Fibroblast of lung (primary cell): ENCODE data around the gene HYPK.
"Not testable (repeated sequence)": the region's sequence is repeated elsewhere in the genome, so short reads cannot be mapped to it uniquely, and the experiment has no call there.

ENCODE experiments used
- EZH2 ChIP-seq: IDR thresholded peaks from 2 replicates; pipeline ENCODE4 v1.5.1; 2012; ENCODE audit warnings: low read length, control low read depth, mild to moderate bottlenecking; ENCODE audit errors: missing control alignments
- TF ChIP-seq, protein P1 (sequence below), 2 donors: IDR thresholded peaks in 1 of 2; conservative IDR thresholded peaks in 1 of 2; 1 replicate in 1 of 2; 2 replicates in 1 of 2; pipeline ENCODE4 v1.5.1; 2011 to 2012; ENCODE audit warnings: low read length in 2 of 2, control low read depth in 1 of 2, inconsistent platforms in 1 of 2, low read depth in 1 of 2, mild to moderate bottlenecking in 1 of 2

DNA sequence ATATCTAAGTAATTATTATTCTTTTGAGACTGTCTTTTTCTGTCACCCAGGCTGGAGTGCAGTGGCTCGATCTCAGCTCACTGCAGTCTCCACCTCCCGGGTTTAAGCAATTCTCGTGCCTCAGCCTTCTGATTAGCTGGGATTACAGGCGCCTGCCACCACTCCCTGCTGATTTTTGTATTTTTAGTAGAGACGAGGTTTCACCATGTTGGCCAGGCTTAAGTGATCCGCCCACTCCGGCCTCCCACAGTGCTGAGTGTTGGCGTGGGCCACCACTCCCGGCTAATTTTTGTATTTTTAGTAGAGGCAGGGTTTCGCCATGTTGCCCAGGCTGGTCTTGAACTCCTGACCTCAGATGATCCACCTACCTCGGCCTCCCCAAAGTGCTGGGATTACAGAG is 24.9 kb downstream of the HYPK start:
- TF ChIP-seq, protein P1, sequence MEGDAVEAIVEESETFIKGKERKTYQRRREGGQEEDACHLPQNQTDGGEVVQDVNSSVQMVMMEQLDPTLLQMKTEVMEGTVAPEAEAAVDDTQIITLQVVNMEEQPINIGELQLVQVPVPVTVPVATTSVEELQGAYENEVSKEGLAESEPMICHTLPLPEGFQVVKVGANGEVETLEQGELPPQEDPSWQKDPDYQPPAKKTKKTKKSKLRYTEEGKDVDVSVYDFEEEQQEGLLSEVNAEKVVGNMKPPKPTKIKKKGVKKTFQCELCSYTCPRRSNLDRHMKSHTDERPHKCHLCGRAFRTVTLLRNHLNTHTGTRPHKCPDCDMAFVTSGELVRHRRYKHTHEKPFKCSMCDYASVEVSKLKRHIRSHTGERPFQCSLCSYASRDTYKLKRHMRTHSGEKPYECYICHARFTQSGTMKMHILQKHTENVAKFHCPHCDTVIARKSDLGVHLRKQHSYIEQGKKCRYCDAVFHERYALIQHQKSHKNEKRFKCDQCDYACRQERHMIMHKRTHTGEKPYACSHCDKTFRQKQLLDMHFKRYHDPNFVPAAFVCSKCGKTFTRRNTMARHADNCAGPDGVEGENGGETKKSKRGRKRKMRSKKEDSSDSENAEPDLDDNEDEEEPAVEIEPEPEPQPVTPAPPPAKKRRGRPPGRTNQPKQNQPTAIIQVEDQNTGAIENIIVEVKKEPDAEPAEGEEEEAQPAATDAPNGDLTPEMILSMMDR (conservative IDR thresholded peaks at IDR 0.05 in 1 of 2, IDR thresholded peaks at IDR 0.05 in 1 of 2; ENCODE audit: low read depth in 1 of 2, low read length in 2 of 2), result not testable (repeated sequence)
- TF ChIP-seq EZH2, result not testable (repeated sequence)
